Smooth muscle cell (in vitro differentiated cells): ENCODE results near the gene ADH5. TPM values are rescaled to one million over a fixed set of nuclear protein-coding genes. Genes with fewer than 3 reads are reported as not detected.

Experiments
- DNase-seq: peaks from one replicate; lab custom pipeline; 2025; ENCODE audit not compliant: unreplicated experiment; lab: John Stamatoyannopoulos, UW
- H2AFZ ChIP-seq: fragments of 200-600 bp; sonication (generic); 2 replicates; pipeline ENCODE4 v1.6.0; 2016; ENCODE audit warnings: antibody characterized with exemption, low read depth, mild to moderate bottlenecking
- H3F3A ChIP-seq: fragments of 200-600 bp; sonication (generic); 2 replicates; pipeline ENCODE4 v1.6.0; 2017; ENCODE audit warnings: antibody characterized with exemption, low read depth
- H3K27ac ChIP-seq: fragments of 200-600 bp; sonication (generic); 2 replicates; pipeline ENCODE4 v1.5.1; 2016; ENCODE audit warnings: low read depth, mild to moderate bottlenecking
- H3K27me3 ChIP-seq: fragments of 200-600 bp; sonication (generic); 2 replicates; pipeline ENCODE4 v1.6.1; 2016; ENCODE audit warnings: low read depth, mild to moderate bottlenecking
- H3K36me3 ChIP-seq: fragments of 200-600 bp; sonication (generic); 2 replicates; pipeline ENCODE4 v1.5.1; 2016; ENCODE audit warnings: low read depth
- H3K4me1 ChIP-seq: fragments of 200-600 bp; sonication (generic); 2 replicates; pipeline ENCODE4 v1.5.1; 2016; ENCODE audit warnings: low read depth
- H3K4me2 ChIP-seq: fragments of 200-600 bp; sonication (generic); 2 replicates; pipeline ENCODE4 v1.6.0; 2016; ENCODE audit warnings: mild to moderate bottlenecking
- H3K4me3 ChIP-seq: fragments of 200-600 bp; sonication (generic); 2 replicates; pipeline ENCODE4 v1.5.1; 2016; ENCODE audit warnings: mild to moderate bottlenecking
- H3K79me2 ChIP-seq: fragments of 200-600 bp; sonication (generic); 2 replicates; pipeline ENCODE4 v1.6.0; 2016; ENCODE audit warnings: low read depth, mild to moderate bottlenecking
- H3K9ac ChIP-seq: fragments of 200-600 bp; sonication (generic); 2 replicates; pipeline ENCODE4 v1.6.0; 2016; ENCODE audit warnings: low read depth
- H3K9me3 ChIP-seq: fragments of 200-600 bp; sonication (generic); replicated peaks from 2 replicates; pipeline ENCODE4 v1.5.1; 2016; ENCODE audit warnings: low read depth
- H4K20me1 ChIP-seq: fragments of 200-600 bp; sonication (generic); 2 replicates; pipeline ENCODE4 v1.6.0; 2016; ENCODE audit warnings: low read depth
- CTCF ChIP-seq: fragments of 200-600 bp; sonication (generic); IDR thresholded peaks from 2 replicates; pipeline ENCODE4 v1.5.1; 2017; ENCODE audit warnings: borderline replicate concordance, mild to moderate bottlenecking, antibody characterized with exemption; ENCODE audit not compliant: insufficient read depth, poor library complexity, severe bottlenecking
- WGBS: methylation state at CpG from one replicate; pipeline ENCODE4 v1.1.7; 2016; ENCODE audit warnings: low lambda C conversion rate; 5-methylcytosine and 5-hydroxymethylcytosine counted together
- polyA plus RNA-seq: library from polyadenylated mRNA; unstranded; fragments of >200 nt; fragmentation: Nextera tagmentation; extraction: Ambion mirVana; gene quantifications from 2 replicates; pipeline ENCODE4 v1.2.1, GENCODE V29; 2016
- total RNA-seq: library from RNA; depleted of rRNA; stranded (reverse); fragments of >200 nt; gene quantifications from 2 replicates; pipeline ENCODE4 v1.2.3, GENCODE V29; 2014

Gene ADH5
- total and polyA plus RNA-seq, 2 experiments from 2014 or later, result 132 to 150 TPM

- H3K4me1 ChIP-seq, result peaks cover 6% of the 10 kb centered on the region
- H3K27me3 ChIP-seq, result no peaks in the 10 kb centered on the region
- H2AFZ ChIP-seq, result no peak overlapping the region
- peak overlapping the region; percentile 1 for H3K27ac ChIP-seq
- DNase-seq, result no peak
- no peaks in the 10 kb centered on the region for H3K9me3 ChIP-seq
- peaks cover 85% of the 10 kb centered on the region for H3K79me2 ChIP-seq
- H3K9ac ChIP-seq, result no peak overlapping the region
- H3K4me2 ChIP-seq, result no peak overlapping the region
- H3K36me3 ChIP-seq, result peaks cover 4% of the 10 kb centered on the region
- no peak overlapping the region for H3K4me3 ChIP-seq
- peaks cover 12% of the 10 kb centered on the region for H4K20me1 ChIP-seq
- H3F3A ChIP-seq, result no peaks in the 10 kb centered on the region
- WGBS, result 69% methylated on average over 3 of the region's 3 CpGs
- TF ChIP-seq CTCF, result no peak
Observed at GRCh38 chr4:99029852-99030251, 58.7 kb downstream of the ADH5 start.

GRCh38 chr4:99029018-99029735, 59.4 kb downstream of the ADH5 start:
- peak overlapping the region; percentile 1 for H3K27ac ChIP-seq
- peaks cover 86% of the 10 kb centered on the region for H3K79me2 ChIP-seq
- no peak overlapping the region for H3K4me2 ChIP-seq
- peaks cover 17% of the 10 kb centered on the region for H4K20me1 ChIP-seq
- no peak overlapping the region for H3K9ac ChIP-seq
- peaks cover 12% of the 10 kb centered on the region for H3K4me1 ChIP-seq
- H2AFZ ChIP-seq, result no peak overlapping the region
- no peak for TF ChIP-seq CTCF
- 0% methylated on average over 1 of the region's 1 CpG for WGBS
- no peak for DNase-seq
- H3K27me3 ChIP-seq, result no peaks in the 10 kb centered on the region
- H3K36me3 ChIP-seq, result peaks cover 1% of the 10 kb centered on the region
- H3F3A ChIP-seq, result no peaks in the 10 kb centered on the region
- no peak overlapping the region for H3K4me3 ChIP-seq
- H3K9me3 ChIP-seq, result no peaks in the 10 kb centered on the region

GRCh38 chr4:99028187-99028586, 60.4 kb downstream of the ADH5 start:
- Histone ChIP-seq H3K4me2 (no peak overlapping the region), H3K4me3 (no peak overlapping the region), H2AFZ (no peak overlapping the region), H3K27me3 (no peaks in the 10 kb centered on the region), H3F3A (no peaks in the 10 kb centered on the region), H4K20me1 (peaks cover 21% of the 10 kb centered on the region), H3K79me2 (peaks cover 92% of the 10 kb centered on the region), H3K4me1 (peaks cover 7% of the 10 kb centered on the region), H3K27ac (peak overlapping the region; percentile 8), H3K9me3 (no peaks in the 10 kb centered on the region), H3K36me3 (no peaks in the 10 kb centered on the region), H3K9ac (no peak overlapping the region)
- DNase-seq, result no peak
- TF ChIP-seq CTCF, result no peak

GRCh38 chr4:99027304-99027703, 61.3 kb downstream of the ADH5 start:
- H3K27ac ChIP-seq, result no peak overlapping the region
- 98% methylated on average over 2 of the region's 2 CpGs for WGBS
- no peak for DNase-seq
- TF ChIP-seq CTCF, result no peak
- H3K36me3 ChIP-seq, result no peaks in the 10 kb centered on the region
- no peak overlapping the region for H3K4me2 ChIP-seq
- H2AFZ ChIP-seq, result no peak overlapping the region
- no peak overlapping the region for H3K9ac ChIP-seq
- H3K27me3 ChIP-seq, result no peaks in the 10 kb centered on the region
- H4K20me1 ChIP-seq, result peaks cover 21% of the 10 kb centered on the region
- no peaks in the 10 kb centered on the region for H3K9me3 ChIP-seq
- no peaks in the 10 kb centered on the region for H3F3A ChIP-seq
- H3K4me3 ChIP-seq, result no peak overlapping the region
- peaks cover 7% of the 10 kb centered on the region for H3K4me1 ChIP-seq
- H3K79me2 ChIP-seq, result peaks cover 91% of the 10 kb centered on the region
